ENCODE data around the gene TRMT44.
A peak's percentile ranks its signal among the peaks of the same experiment; 100 is the strongest.

Gene TRMT44

DNA sequence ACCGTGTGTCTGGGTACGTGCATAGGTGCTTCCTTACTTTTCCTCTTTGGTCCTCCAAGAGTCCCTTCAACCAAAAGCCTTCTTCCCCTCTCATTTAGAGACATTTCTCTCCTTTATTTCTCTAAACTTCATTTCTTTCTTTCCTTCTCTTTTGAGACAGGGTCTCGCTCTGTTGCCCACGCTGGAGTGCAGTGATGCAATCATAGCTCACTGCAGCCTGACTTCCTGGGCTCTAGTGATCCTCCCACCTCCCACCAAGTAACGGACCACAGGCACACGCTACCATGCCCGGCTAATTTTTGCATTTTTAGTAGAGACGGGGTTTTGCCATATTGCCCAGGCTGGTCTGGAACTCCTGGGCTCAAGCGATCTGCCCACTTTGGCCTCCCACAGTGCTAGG is 42.2 kb upstream of the TRMT44 start:
- Histone ChIP-seq H3K4me3 (peak overlapping the region; percentile 39), H3K9ac (peak overlapping the region; percentile 69), H3K9me3 (no peaks in the 10 kb centered on the region), H3K27me3 (no peaks in the 10 kb centered on the region), H4K20me1 (no peaks in the 10 kb centered on the region), H3K27ac (peak overlapping the region; percentile 85), H3K36me3 (peaks cover 19% of the 10 kb centered on the region), H3K4me2 (peak overlapping the region; percentile 91), H3K4me1 (peaks cover 98% of the 10 kb centered on the region)
- peak; percentile 98 for TF ChIP-seq Cebpa-rat (IDR thresholded peaks at IDR 0.05)

DNA sequence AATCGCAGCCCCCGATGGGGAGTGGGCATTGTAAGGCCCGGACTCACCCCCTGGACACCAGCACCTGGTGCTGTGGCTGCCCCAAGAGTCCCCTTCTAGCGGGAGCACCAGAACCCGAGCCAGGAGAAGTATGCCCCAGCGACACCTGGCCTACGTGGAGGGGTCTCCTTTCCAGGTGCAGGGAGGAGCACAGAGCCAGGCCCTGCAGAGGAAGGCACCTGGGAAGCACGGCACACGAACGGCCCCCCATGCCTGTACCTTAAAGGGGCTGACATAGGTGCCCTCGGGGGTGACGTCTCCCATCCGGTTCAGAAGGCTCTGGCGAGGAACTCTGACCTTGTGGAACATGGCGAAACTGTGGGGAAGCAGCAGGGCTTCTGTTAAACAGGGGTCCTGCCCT is 41.3 kb upstream of the TRMT44 start:
- peak overlapping the region; percentile 39; the same call in 1 of the 2 replicates for H3K4me3 ChIP-seq
- H3K4me1 ChIP-seq, result peaks cover 98% of the 10 kb centered on the region
- H3K4me2 ChIP-seq, result peak overlapping the region; percentile 91
- peak overlapping the region; percentile 69 for H3K9ac ChIP-seq
- H3K27me3 ChIP-seq, result no peaks in the 10 kb centered on the region
- TF ChIP-seq Cebpa-rat (IDR thresholded peaks at IDR 0.05), result no peak
- peak overlapping the region; percentile 85 for H3K27ac ChIP-seq
- peaks cover 19% of the 10 kb centered on the region for H3K36me3 ChIP-seq
- H4K20me1 ChIP-seq, result no peaks in the 10 kb centered on the region
- no peaks in the 10 kb centered on the region for H3K9me3 ChIP-seq

DNA sequence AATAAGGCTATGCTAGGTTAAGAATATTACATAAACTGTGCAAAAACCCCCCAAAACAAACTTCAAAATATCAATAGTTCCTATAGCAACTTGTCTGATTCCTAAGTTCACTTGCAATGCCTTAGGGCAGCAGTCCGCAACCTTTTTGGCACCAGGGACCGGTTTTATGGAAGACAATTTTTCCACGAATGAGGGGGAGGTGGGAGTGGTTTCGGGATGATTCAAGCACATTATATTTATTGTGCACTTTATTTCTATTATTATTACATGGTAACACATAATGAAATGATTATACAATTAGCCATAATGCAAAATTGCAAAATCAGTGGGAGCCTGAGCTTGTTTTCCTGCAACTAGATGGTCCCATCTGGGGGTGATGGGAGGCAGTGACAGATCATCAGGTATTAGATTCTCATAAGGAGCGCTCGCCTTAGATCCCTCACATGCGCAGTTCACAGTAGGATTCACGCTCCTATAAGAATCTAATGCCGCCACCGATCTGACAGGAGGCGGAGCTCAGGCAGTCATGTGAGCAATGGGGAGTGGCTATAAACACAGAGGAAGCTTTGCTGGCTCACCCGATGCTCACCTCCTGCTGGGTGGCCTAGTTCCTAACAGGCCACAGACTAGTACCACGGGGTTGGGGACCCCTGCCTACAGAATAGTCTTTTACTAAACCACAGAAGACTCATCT is 39.8 kb upstream of the TRMT44 start:
- Histone ChIP-seq H3K36me3 (peaks cover 26% of the 10 kb centered on the region), H3K4me3 (no peak overlapping the region), H3K4me1 (peaks cover 99% of the 10 kb centered on the region), H3K27ac (no peak overlapping the region), H3K9ac (no peak overlapping the region), H3K4me2 (peak overlapping the region; percentile 83), H4K20me1 (no peaks in the 10 kb centered on the region), H3K9me3 (peaks cover 5% of the 10 kb centered on the region), H3K27me3 (no peaks in the 10 kb centered on the region)
- TF ChIP-seq Cebpa-rat (IDR thresholded peaks at IDR 0.05), result no peak

DNA sequence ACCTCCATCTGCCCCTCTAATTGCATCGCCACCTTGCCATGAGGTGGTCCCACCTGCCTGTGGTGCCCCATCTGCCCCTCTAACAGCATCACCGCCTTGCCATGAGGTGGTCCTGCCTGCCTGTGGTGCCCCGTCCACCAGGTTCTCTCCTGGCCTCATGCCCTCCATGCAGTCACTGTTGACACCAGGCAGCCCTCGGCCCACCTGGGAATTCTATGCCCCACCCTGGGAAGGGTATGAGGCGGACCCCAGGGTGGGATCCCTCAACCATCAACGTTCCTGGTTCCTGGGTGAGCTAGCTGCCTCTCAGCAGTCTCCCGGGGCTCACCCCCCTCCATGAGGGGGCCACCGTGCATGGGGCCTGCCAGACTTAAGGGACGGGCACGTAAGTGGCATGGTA is 38.9 kb upstream of the TRMT44 start:
- Histone ChIP-seq H3K27ac (peak overlapping the region; percentile 78), H3K4me1 (peaks cover 90% of the 10 kb centered on the region), H3K27me3 (no peaks in the 10 kb centered on the region), H3K4me3 (no peak overlapping the region), H3K4me2 (peak overlapping the region; percentile 83), H4K20me1 (no peaks in the 10 kb centered on the region), H3K9ac (peak overlapping the region; percentile 50; the same call in 1 of the 2 replicates), H3K9me3 (peaks cover 14% of the 10 kb centered on the region), H3K36me3 (peaks cover 35% of the 10 kb centered on the region)
- TF ChIP-seq Cebpa-rat (IDR thresholded peaks at IDR 0.05), result no peak

DNA sequence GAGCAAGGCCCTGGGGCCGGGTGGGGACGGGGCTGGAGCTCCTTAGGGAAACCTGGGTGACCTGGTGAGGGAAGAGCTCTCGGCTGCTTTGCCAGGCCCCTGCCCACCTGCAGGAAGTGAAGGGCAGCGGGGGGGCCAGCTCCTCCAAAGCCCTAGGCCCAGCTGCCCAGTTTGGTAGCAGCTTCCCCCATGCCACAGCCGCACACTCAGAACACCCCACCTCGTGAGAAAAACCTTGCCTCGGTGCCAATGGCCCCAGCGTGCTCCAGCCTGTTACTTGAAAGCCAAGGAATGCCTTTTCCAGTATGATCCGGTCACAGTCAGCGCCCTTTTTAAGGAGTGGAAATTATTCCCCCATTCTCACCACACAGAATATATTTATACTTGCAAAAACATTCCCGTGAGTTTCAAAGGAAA is 38.4 kb upstream of the TRMT44 start:
- peak overlapping the region; percentile 50 for H3K9ac ChIP-seq
- H3K4me3 ChIP-seq, result no peak overlapping the region; the same call in 1 of the 2 replicates
- H4K20me1 ChIP-seq, result no peaks in the 10 kb centered on the region
- peak overlapping the region; percentile 78 for H3K27ac ChIP-seq
- peaks cover 36% of the 10 kb centered on the region for H3K36me3 ChIP-seq
- H3K4me2 ChIP-seq, result peak overlapping the region; percentile 83
- TF ChIP-seq Cebpa-rat (IDR thresholded peaks at IDR 0.05), result no peak
- H3K4me1 ChIP-seq, result peaks cover 84% of the 10 kb centered on the region
- peaks cover 16% of the 10 kb centered on the region for H3K9me3 ChIP-seq
- H3K27me3 ChIP-seq, result no peaks in the 10 kb centered on the region

DNA sequence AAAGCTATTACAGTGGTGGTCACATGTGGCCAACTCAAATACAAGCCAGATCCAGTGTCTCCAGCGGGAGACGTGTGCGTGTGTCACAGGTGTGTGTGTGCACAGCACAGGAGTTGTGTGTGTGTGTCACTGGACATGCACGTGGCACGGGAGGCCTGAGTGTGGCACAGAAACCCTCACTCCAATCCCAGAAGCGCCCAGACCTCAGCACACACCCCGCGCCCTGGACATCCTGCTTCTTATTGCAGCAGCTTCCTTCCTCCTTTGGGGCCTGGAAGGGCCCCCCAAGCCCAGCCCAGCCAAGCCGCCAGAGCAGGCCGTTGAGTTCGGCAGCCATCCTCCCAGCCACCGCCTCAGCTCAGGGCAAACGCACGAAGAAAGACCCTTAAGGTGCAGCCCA is 37.9 kb upstream of the TRMT44 start:
- H3K4me1 ChIP-seq, result peaks cover 80% of the 10 kb centered on the region
- H3K4me3 ChIP-seq, result no peak overlapping the region
- no peak for TF ChIP-seq Cebpa-rat (IDR thresholded peaks at IDR 0.05)

DNA sequence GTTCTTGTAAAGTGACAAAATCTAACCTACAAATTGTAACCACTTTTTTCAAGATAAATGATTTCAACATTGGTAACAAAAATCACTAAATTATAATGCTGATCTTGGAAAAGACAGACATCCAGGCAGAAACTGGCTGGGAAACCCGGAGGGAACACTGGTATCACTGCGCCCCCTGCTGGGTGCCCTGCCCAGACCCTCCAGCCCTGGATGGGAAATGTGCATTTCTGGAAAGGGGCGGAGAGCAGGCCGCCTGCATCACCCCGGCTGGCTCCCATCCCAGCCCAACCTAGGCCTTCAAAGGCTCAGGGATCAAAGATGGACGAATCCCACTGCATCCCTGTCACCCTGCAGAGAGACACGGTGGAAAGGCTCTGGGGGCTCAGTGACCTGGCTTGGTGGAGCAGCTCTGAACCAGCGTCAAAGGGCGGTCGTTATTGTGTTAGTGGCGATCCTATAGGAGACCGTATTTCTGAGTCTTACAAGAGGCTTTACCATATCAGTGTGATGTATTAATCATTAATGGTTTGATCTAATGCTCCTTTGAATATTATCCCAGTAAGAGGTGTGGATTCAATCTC is 37.3 kb upstream of the TRMT44 start:
- peak overlapping the region; percentile 83 for H3K4me2 ChIP-seq
- peak overlapping the region; percentile 50; the same call in 1 of the 2 replicates for H3K9ac ChIP-seq
- H3K4me3 ChIP-seq, result peak overlapping the region; percentile 10; the same call in 1 of the 2 replicates
- H3K36me3 ChIP-seq, result peaks cover 40% of the 10 kb centered on the region
- no peak for TF ChIP-seq Cebpa-rat (IDR thresholded peaks at IDR 0.05)
- H3K27me3 ChIP-seq, result no peaks in the 10 kb centered on the region
- peak overlapping the region; percentile 78 for H3K27ac ChIP-seq
- H4K20me1 ChIP-seq, result no peaks in the 10 kb centered on the region
- H3K9me3 ChIP-seq, result peaks cover 16% of the 10 kb centered on the region
- H3K4me1 ChIP-seq, result peaks cover 74% of the 10 kb centered on the region

More for the DNA sequence above, 37.9 kb upstream of the TRMT44 start:
- Histone ChIP-seq H3K9ac (peak overlapping the region; percentile 50), H3K9me3 (peaks cover 16% of the 10 kb centered on the region), H3K27ac (peak overlapping the region; percentile 78), H4K20me1 (no peaks in the 10 kb centered on the region), H3K27me3 (no peaks in the 10 kb centered on the region), H3K4me2 (peak overlapping the region; percentile 83), H3K36me3 (peaks cover 37% of the 10 kb centered on the region)

DNA sequence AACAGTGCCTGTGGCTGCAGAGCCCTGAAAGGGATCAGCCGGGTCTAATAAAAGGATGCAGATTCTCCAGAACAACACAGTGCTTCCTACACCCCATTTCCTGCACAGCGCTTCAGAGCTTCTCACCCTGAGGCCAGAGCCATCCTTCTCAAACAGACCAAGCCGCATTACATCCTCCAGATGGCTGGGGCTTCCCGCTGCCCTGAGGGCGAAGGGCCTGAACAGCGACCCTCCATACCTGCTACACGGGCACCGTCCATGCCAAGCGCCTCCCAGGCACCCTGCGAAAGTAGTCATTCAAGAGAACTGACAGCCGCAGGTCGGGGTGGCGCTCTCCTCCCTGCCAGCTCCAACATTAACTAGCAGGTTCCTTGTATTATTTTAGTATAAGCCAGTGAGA is 36.6 kb upstream of the TRMT44 start:
- Histone ChIP-seq H3K9me3 (peaks cover 16% of the 10 kb centered on the region), H3K27me3 (no peaks in the 10 kb centered on the region), H3K36me3 (peaks cover 37% of the 10 kb centered on the region), H3K4me2 (peak overlapping the region; percentile 83), H3K27ac (peak overlapping the region; percentile 78), H3K4me3 (0 out of 2 replicates have a peak overlapping the region, but pooled peaks have one; percentile 10), H4K20me1 (0 out of 2 replicates have a peak, but pooled peaks cover 1% of the 10 kb centered on the region), H3K9ac (peak overlapping the region; percentile 23; the same call in 1 of the 2 replicates), H3K4me1 (peaks cover 70% of the 10 kb centered on the region)
- no peak for TF ChIP-seq Cebpa-rat (IDR thresholded peaks at IDR 0.05)

DNA sequence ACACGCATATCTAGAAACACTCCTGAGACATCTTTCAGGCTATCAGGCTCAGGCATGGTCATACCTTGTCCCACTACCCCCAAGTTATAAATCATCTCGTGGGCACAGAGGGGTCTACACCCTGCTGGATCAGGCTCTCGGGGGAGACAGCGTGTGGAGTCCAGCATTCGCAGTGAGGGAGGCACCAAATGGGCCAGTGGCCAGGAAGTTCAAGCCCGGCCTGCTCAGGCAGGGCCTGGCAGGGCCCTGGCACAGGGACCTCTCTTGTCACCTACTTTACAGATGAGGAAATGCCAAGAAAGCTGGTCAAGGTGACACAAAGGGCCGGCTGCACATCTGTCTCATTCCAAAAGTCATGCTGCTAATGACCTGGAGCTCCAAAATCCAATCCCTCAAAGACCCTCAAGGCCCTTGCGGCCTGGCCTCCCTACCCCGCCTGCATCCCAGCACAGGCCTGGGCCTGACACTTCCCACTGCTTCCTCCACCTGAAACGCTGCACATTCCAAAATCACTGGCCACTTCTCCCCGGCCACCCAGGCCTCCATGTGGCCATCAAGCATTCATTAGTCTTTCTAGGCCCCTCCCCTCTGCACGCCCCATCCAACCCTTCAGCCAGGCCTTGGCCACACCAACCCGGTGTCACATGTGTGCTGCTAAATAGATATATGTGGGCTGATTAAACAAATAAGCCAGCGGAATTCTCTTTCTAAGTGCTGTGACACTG is 35.6 kb upstream of the TRMT44 start:
- H3K4me1 ChIP-seq, result peaks cover 70% of the 10 kb centered on the region
- H3K9ac ChIP-seq, result 0 out of 2 replicates have a peak overlapping the region, but pooled peaks have one; percentile 23
- H3K9me3 ChIP-seq, result peaks cover 16% of the 10 kb centered on the region
- H3K36me3 ChIP-seq, result peaks cover 29% of the 10 kb centered on the region
- no peak for TF ChIP-seq Cebpa-rat (IDR thresholded peaks at IDR 0.05)
- peak overlapping the region; percentile 78; the same call in 1 of the 2 replicates for H3K27ac ChIP-seq
- H3K27me3 ChIP-seq, result no peaks in the 10 kb centered on the region
- no peak overlapping the region for H3K4me3 ChIP-seq
- peaks cover 11% of the 10 kb centered on the region for H4K20me1 ChIP-seq
- peak overlapping the region; percentile 83 for H3K4me2 ChIP-seq

All from BLaER1 (cell line).